HEK293T (cell line): ENCODE results near the gene AMZ2.
"Not testable (repeated sequence)": the region's sequence is repeated elsewhere in the genome, so short reads cannot be mapped to it uniquely, and the experiment has no call there.

Experiments
- CTCF ChIA-PET: fragments of 350-600 bp; formaldehyde crosslinking; extraction: SDS; loops from one replicate; lab custom pipeline; 2021; ENCODE audit warnings: antibody characterized with exemption, inconsistent platforms; lab: Yijun Ruan, JAX
- POLR2A ChIA-PET: fragments of 350-600 bp; formaldehyde crosslinking; extraction: SDS; loops from one replicate; lab custom pipeline; 2020; ENCODE audit warnings: antibody characterized with exemption, inconsistent platforms; lab: Yijun Ruan, JAX
- DNase-seq: peaks from one replicate; pipeline ENCODE4 v3.0.0; 2012; ENCODE audit warnings: mixed read lengths; ENCODE audit errors: extremely low spot score
- ARNT ChIP-seq: fragments of 450-650 bp; IDR thresholded peaks from 2 replicates; pipeline ENCODE4 v1.6.1; 2017; ENCODE audit warnings: mild to moderate bottlenecking
- BHLHE40 ChIP-seq: fragments of 450-650 bp; IDR thresholded peaks from 2 replicates; pipeline ENCODE4 v1.6.1; 2016; ENCODE audit warnings: mild to moderate bottlenecking, moderate library complexity, borderline replicate concordance
- CTBP1 ChIP-seq: fragments of 450-650 bp; IDR thresholded peaks from 2 replicates; pipeline ENCODE4 v1.6.1; 2016; ENCODE audit warnings: borderline replicate concordance
- ELF4 ChIP-seq: fragments of 450-650 bp; IDR thresholded peaks from 2 replicates; pipeline ENCODE4 v1.6.1; 2017; ENCODE audit warnings: antibody characterized with exemption
- FOXA1 ChIP-seq: fragments of 450-650 bp; IDR thresholded peaks from 2 replicates; pipeline ENCODE4 v1.6.1; 2016; ENCODE audit warnings: mild to moderate bottlenecking
- FOXK2 ChIP-seq: fragments of 450-650 bp; IDR thresholded peaks from 2 replicates; pipeline ENCODE4 v1.6.1; 2016; ENCODE audit warnings: mild to moderate bottlenecking
- FOXM1 ChIP-seq: fragments of 450-650 bp; IDR thresholded peaks from 2 replicates; pipeline ENCODE4 v1.6.1; 2017; ENCODE audit warnings: mild to moderate bottlenecking, borderline replicate concordance
- HDGF ChIP-seq: fragments of 450-650 bp; IDR thresholded peaks from 2 replicates; pipeline ENCODE4 v1.6.1; 2017; ENCODE audit warnings: antibody characterized with exemption, borderline replicate concordance
- L3MBTL2 ChIP-seq: fragments of 450-650 bp; conservative IDR thresholded peaks from 2 replicates; pipeline ENCODE4 v1.6.1; 2016; ENCODE audit warnings: mild to moderate bottlenecking
- LEF1 ChIP-seq: fragments of 450-650 bp; IDR thresholded peaks from 2 replicates; pipeline ENCODE4 v1.6.1; 2017; ENCODE audit warnings: mild to moderate bottlenecking, borderline replicate concordance
- NFRKB ChIP-seq: fragments of 450-650 bp; IDR thresholded peaks from 2 replicates; pipeline ENCODE4 v1.6.1; 2016; ENCODE audit warnings: mild to moderate bottlenecking, moderate library complexity
- SP1 ChIP-seq: fragments of 450-650 bp; IDR thresholded peaks from 2 replicates; pipeline ENCODE4 v1.6.1; 2017
- SUZ12 ChIP-seq: fragments of 450-650 bp; IDR thresholded peaks from 2 replicates; pipeline ENCODE4 v1.6.1; 2016; ENCODE audit warnings: mild to moderate bottlenecking
- TARDBP ChIP-seq: fragments of 450-650 bp; IDR thresholded peaks from 2 replicates; pipeline ENCODE4 v1.6.1; 2016
- ZNF384 ChIP-seq: fragments of 450-650 bp; IDR thresholded peaks from 2 replicates; pipeline ENCODE4 v1.6.1; 2016
- TF ChIP-seq, protein P1 (sequence below): fragments of 450-650 bp; IDR thresholded peaks from 2 replicates; pipeline ENCODE4 v1.6.1; 2016

The AMZ2 gene

GRCh38 chr17:68239632-68240366, 8.0 kb upstream of the AMZ2 start:
- no peak for DNase-seq
- CTCF ChIA-PET: no interaction called here
- POLR2A ChIA-PET: no interaction called here
- TF ChIP-seq FOXK2 (no peak), TARDBP (no peak), FOXA1 (no peak), BHLHE40 (no peak), NFRKB (no peak), FOXM1 (no peak), LEF1 (no peak), L3MBTL2 (no peak), CTBP1 (no peak), HDGF (no peak), SUZ12 (no peak), ARNT (no peak), ZNF384 (no peak), ELF4 (no peak), SP1 (no peak)
- TF ChIP-seq, protein P1, sequence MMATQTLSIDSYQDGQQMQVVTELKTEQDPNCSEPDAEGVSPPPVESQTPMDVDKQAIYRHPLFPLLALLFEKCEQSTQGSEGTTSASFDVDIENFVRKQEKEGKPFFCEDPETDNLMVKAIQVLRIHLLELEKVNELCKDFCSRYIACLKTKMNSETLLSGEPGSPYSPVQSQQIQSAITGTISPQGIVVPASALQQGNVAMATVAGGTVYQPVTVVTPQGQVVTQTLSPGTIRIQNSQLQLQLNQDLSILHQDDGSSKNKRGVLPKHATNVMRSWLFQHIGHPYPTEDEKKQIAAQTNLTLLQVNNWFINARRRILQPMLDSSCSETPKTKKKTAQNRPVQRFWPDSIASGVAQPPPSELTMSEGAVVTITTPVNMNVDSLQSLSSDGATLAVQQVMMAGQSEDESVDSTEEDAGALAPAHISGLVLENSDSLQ: no peak

- DNase-seq: no peak
- CTCF ChIA-PET: interaction anchor here (0.6 to 1.0 kb wide), 2 partner anchors 32 to 42 kb away, joined by 3 read pairs; no protein-coding TSS in a partner anchor
- no peak for TF ChIP-seq ARNT
- TF ChIP-seq TARDBP: no peak
- no peak for TF ChIP-seq HDGF
- no peak for TF ChIP-seq FOXM1
- no peak for TF ChIP-seq LEF1
- POLR2A ChIA-PET: interaction anchor here (1.0 to 3.4 kb wide), 12 partner anchors 8 to 211 kb away, joined by 3 to 19 read pairs (median 9); partner anchors contain the start of gene WIPI1
Measured at GRCh38 chr17:68246271-68247028, 1.4 kb upstream of the AMZ2 start.

GRCh38 chr17:68248199-68248825, 469 bp downstream of the AMZ2 start:
- POLR2A ChIA-PET: interaction anchor here (0.6 to 3.4 kb wide), 25 partner anchors 10 to 264 kb away, joined by 3 to 19 read pairs (median 4); partner anchors contain the start of genes ARSG, PRKAR1A, SLC16A6 and WIPI1
- no peak for DNase-seq
- no peak for TF ChIP-seq SUZ12
- TF ChIP-seq ARNT: no peak
- TF ChIP-seq TARDBP: no peak
- no peak for TF ChIP-seq FOXK2
- TF ChIP-seq, protein P1: no peak
- no peak for TF ChIP-seq HDGF
- no peak for TF ChIP-seq LEF1
- CTCF ChIA-PET: interaction anchor here (0.5 to 1.2 kb wide), 5 partner anchors 12 to 214 kb away, joined by 3 to 8 read pairs (median 3); no protein-coding TSS in a partner anchor

DNA sequence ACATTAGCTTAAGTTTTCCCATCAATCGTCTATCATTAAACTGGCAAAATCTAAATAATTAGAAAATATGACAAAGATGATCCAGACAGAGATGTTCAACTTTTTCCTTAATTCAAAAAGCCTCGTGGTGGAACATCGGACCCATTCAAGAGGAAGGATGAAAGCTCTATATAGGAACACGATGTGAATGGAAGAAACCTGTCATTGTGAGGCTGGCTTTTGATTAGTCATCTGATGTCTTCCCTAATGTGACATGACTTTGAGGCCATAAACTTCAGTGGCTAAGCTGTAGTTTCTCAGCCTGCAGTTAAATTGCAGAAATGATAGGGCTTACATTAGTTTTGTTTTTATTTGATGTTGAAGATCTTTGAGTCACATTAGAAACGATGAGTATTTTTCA, 1.0 kb downstream of the AMZ2 start:
- TF ChIP-seq SUZ12 (no peak), ZNF384 (no peak)
- no peak for DNase-seq
- ChIA-PET CTCF (interaction anchor here (0.5 to 1.2 kb wide), 3 partner anchors 43 to 81 kb away, joined by 3 to 4 read pairs (median 3); no protein-coding TSS in a partner anchor), POLR2A (interaction anchor here (1.0 to 3.4 kb wide), 9 partner anchors 10 to 208 kb away, joined by 3 to 19 read pairs (median 9); partner anchors contain the start of genes ARSG, SLC16A6 and WIPI1)

DNA sequence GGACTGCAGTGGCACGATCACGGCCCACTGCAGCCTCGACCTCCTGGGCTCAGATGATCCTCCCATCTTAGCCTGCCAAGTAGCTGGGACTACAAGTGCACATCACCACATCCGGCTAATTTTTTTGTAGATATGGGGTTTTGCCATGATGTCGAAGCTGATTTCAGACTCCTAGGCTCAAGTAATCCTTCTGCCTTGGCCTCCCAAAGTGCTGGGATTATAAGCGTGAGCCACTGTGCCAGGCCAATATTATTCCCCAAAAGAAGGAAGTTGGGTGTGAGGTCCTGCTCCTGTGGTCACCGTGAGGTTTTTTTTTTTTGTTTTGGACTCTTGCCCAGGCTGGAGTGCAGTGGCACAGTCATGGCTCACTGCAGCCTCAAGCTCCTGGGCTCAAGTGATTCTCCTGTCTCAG, 1.5 kb downstream of the AMZ2 start:
- TF ChIP-seq LEF1 (no peak), BHLHE40 (no peak), L3MBTL2 (no peak), FOXM1 (no peak), NFRKB (no peak), FOXK2 (no peak), SP1 (no peak), SUZ12 (no peak), CTBP1 (no peak), ARNT (no peak), ZNF384 (no peak), FOXA1 (no peak), TARDBP (no peak), ELF4 (no peak), HDGF (no peak)
- TF ChIP-seq, protein P1: no peak
- CTCF ChIA-PET: interaction anchor here (1.2 kb wide), 1 partner anchor 49 kb away, joined by 4 read pairs; no protein-coding TSS in a partner anchor
- DNase-seq: no peak
- POLR2A ChIA-PET: interaction anchor here (3.3 to 3.4 kb wide), 2 partner anchors 10 to 208 kb away, joined by 15 to 19 read pairs; partner anchors contain the start of gene WIPI1

- CTCF ChIA-PET, POLR2A ChIA-PET, DNase-seq: not testable (repeated sequence)
Measured at GRCh38 chr17:68253426-68253825, 5.6 kb downstream of the AMZ2 start.
